Skeletal muscle cell (primary cell): ENCODE measurements around the gene SUMO2.
"Not testable (repeated sequence)": the region's sequence is repeated elsewhere in the genome, so short reads cannot be mapped to it uniquely, and the experiment has no call there.

Experiments used
- DNase-seq: peaks from one replicate; pipeline ENCODE4 v3.0.0-alpha.2; 2010; ENCODE audit warnings: low read depth
- H3K4me3 ChIP-seq: 2 replicates; pipeline ENCODE4 v1.5.1; 2011; ENCODE audit warnings: low read depth, mild to moderate bottlenecking, control low read depth, low read length, moderate library complexity

The SUMO2 gene

GRCh38 chr17:75152523-75152921 lies 30.2 kb downstream of the SUMO2 start:
- peak overlapping the region; percentile 98 for H3K4me3 ChIP-seq
- DNase-seq: no peak

- DNase-seq: no peak
- no peak overlapping the region for H3K4me3 ChIP-seq
These were observed 30.8 kb downstream of the SUMO2 start for GRCh38 chr17:75151930-75152329.

GRCh38 chr17:75147878-75148546 lies 34.7 kb downstream of the SUMO2 start:
- DNase-seq: no peak
- no peak overlapping the region for H3K4me3 ChIP-seq

GRCh38 chr17:75146592-75146991 lies 36.2 kb downstream of the SUMO2 start:
- DNase-seq: no peak
- H3K4me3 ChIP-seq: no peak overlapping the region

- no peak overlapping the region for H3K4me3 ChIP-seq
These were observed 37.8 kb downstream of the SUMO2 start for GRCh38 chr17:75144816-75145512.

GRCh38 chr17:75142236-75142971 lies 40.4 kb downstream of the SUMO2 start:
- no peak for DNase-seq
- no peak overlapping the region for H3K4me3 ChIP-seq

More at GRCh38 chr17:75144816-75145512, 37.8 kb downstream of the SUMO2 start:
- DNase-seq: no peak

GRCh38 chr17:75138519-75138918 lies 44.2 kb downstream of the SUMO2 start:
- no peak for DNase-seq
- no peak overlapping the region for H3K4me3 ChIP-seq

- not testable (repeated sequence) for DNase-seq, H3K4me3 ChIP-seq
These were observed 45.0 kb downstream of the SUMO2 start for GRCh38 chr17:75137762-75138161.

- no peak for DNase-seq
- H3K4me3 ChIP-seq: no peak overlapping the region
These were observed 46.8 kb downstream of the SUMO2 start for GRCh38 chr17:75135946-75136345.

- no peak overlapping the region for H3K4me3 ChIP-seq
- no peak for DNase-seq
These were observed 47.3 kb downstream of the SUMO2 start for GRCh38 chr17:75135452-75135851.

GRCh38 chr17:75133607-75134347 lies 49.0 kb downstream of the SUMO2 start:
- H3K4me3 ChIP-seq, DNase-seq: not testable (repeated sequence)

GRCh38 chr17:75133001-75133400 lies 49.8 kb downstream of the SUMO2 start:
- H3K4me3 ChIP-seq: no peak overlapping the region
- no peak for DNase-seq

- not testable (repeated sequence) for DNase-seq
- peak overlapping the region; percentile 82 for H3K4me3 ChIP-seq
These were observed 50.5 kb downstream of the SUMO2 start for GRCh38 chr17:75132018-75133000.

- DNase-seq: no peak
- H3K4me3 ChIP-seq: peak within 1 kb of the TSS; percentile 82
These were observed 51.3 kb downstream of the SUMO2 start, which contains the start of gene NT5C for GRCh38 chr17:75131278-75132017. Gene NT5C, minus strand, starts transcription at chr17:75131742. Its CDS starts 35 bp downstream, at chr17:75131707.

- H3K4me3 ChIP-seq: peak overlapping the region; percentile 82
- DNase-seq: no peak
These were observed 52.0 kb downstream of the SUMO2 start for GRCh38 chr17:75130632-75131277.

GRCh38 chr17:75130059-75130631 lies 52.6 kb downstream of the SUMO2 start:
- peak overlapping the region; percentile 82 for H3K4me3 ChIP-seq
- DNase-seq: no peak

- no peak overlapping the region for H3K4me3 ChIP-seq
These were observed 53.2 kb downstream of the SUMO2 start for GRCh38 chr17:75129576-75129975.

More at GRCh38 chr17:75129576-75129975, 53.2 kb downstream of the SUMO2 start:
- no peak for DNase-seq
